GM12878 (cell line): ENCODE results near the gene UQCC5.

Experiments used
- ATF7 ChIP-seq: fragments of 450-650 bp; IDR thresholded peaks from 2 replicates; pipeline ENCODE4 v1.6.1; 2016; ENCODE audit warnings: low read depth, mild to moderate bottlenecking
- ZBTB33 ChIP-seq: fragments of 450-650 bp; IDR thresholded peaks from 2 replicates; pipeline ENCODE4 v1.6.1; 2017; ENCODE audit warnings: mild to moderate bottlenecking

- TF ChIP-seq ZBTB33 (no peak), ATF7 (no peak)
Measured at GRCh38 chr3:52519445-52520140, 16.8 kb upstream of the UQCC5 start.
